ENCODE measurements around the gene VDAC1.
A peak's percentile ranks its signal among the peaks of the same experiment; 100 is the strongest.
"Not testable (repeated sequence)": the region's sequence is repeated elsewhere in the genome, so short reads cannot be mapped to it uniquely, and the experiment has no call there.

Gene VDAC1

GRCh38 chr5:133938039-133938821 lies 66.5 kb downstream of the VDAC1 start:
- DNase-seq, result no peak

- not testable (repeated sequence) for DNase-seq
These were observed 67.1 kb downstream of the VDAC1 start for GRCh38 chr5:133937628-133938027.

- no peak for DNase-seq
These were observed 68.1 kb downstream of the VDAC1 start for GRCh38 chr5:133936651-133937015.

GRCh38 chr5:133935991-133936650 lies 68.7 kb downstream of the VDAC1 start:
- DNase-seq, result not testable (repeated sequence)

GRCh38 chr5:133935667-133935940 lies 69.2 kb downstream of the VDAC1 start:
- DNase-seq, result no peak

GRCh38 chr5:133934822-133935666 lies 69.7 kb downstream of the VDAC1 start:
- no peak for DNase-seq

GRCh38 chr5:133934311-133934710 lies 70.5 kb downstream of the VDAC1 start:
- no peak for DNase-seq

GRCh38 chr5:133933670-133934295 lies 71.0 kb downstream of the VDAC1 start:
- no peak for DNase-seq

- no peak for DNase-seq
These were observed 71.6 kb downstream of the VDAC1 start for GRCh38 chr5:133933169-133933509.

- peak; percentile 29 to 68 for DNase-seq
These were observed 72.2 kb downstream of the VDAC1 start for GRCh38 chr5:133932441-133933168.

- no peak for DNase-seq
These were observed 73.2 kb downstream of the VDAC1 start for GRCh38 chr5:133931546-133931945.

- DNase-seq, result peak; percentile 33 to 43
These were observed 74.0 kb downstream of the VDAC1 start for GRCh38 chr5:133930813-133931090.

GRCh38 chr5:133930061-133930812 lies 74.5 kb downstream of the VDAC1 start:
- DNase-seq, result peak; percentile 86 to 87

- no peak for DNase-seq
These were observed 76.0 kb downstream of the VDAC1 start for GRCh38 chr5:133928587-133929393.

- DNase-seq, result no peak
These were observed 77.2 kb downstream of the VDAC1 start for GRCh38 chr5:133927300-133928180.

- DNase-seq, result no peak
These were observed 78.1 kb downstream of the VDAC1 start for GRCh38 chr5:133926489-133927299.

GRCh38 chr5:133925866-133926488 lies 78.8 kb downstream of the VDAC1 start:
- no peak for DNase-seq

GRCh38 chr5:133925269-133925668 lies 79.5 kb downstream of the VDAC1 start:
- no peak for DNase-seq
